ENCODE measurements around the gene PCK1. TPM values are rescaled to one million over a fixed set of nuclear protein-coding genes. Genes with fewer than 3 reads are reported as not detected.

Gene PCK1
- total and polyA plus RNA-seq, 5 donors = 0.25 to 4.1 (median 0.80) TPM

- Histone ChIP-seq H3K27ac (ENCODE audit: low read length) (no peak overlapping the region), H3K27me3 (ENCODE audit: control insufficient read depth, insufficient read depth) (no peaks in the 10 kb centered on the region), H3K4me3 (ENCODE audit: low read length) (no peak overlapping the region), H3K9me3 (ENCODE audit: control insufficient read depth, low read length) (no peaks in the 10 kb centered on the region), H3K4me1 (ENCODE audit: control insufficient read depth, insufficient read depth, low read length) (no peaks in the 10 kb centered on the region)
- WGBS = 78% methylated on average over 10 of the region's 10 CpGs
- no peak for DNase-seq
- no peak for ATAC-seq
- intact Hi-C loops (cut with DNase I) = no loop called here
These were observed 17.7 kb downstream of the PCK1 start for GRCh38 chr20:57578476-57579165.

GRCh38 chr20:57579331-57579897, 18.5 kb downstream of the PCK1 start:
- ATAC-seq = no peak
- Histone ChIP-seq H3K27me3 (ENCODE audit: control insufficient read depth, insufficient read depth) (no peaks in the 10 kb centered on the region), H3K4me1 (ENCODE audit: control insufficient read depth, insufficient read depth, low read length) (no peaks in the 10 kb centered on the region), H3K9me3 (ENCODE audit: control insufficient read depth, low read length) (no peaks in the 10 kb centered on the region), H3K4me3 (ENCODE audit: low read length) (no peak overlapping the region), H3K27ac (ENCODE audit: low read length) (no peak overlapping the region)
- DNase-seq = no peak
- 57% methylated on average over 11 of the region's 11 CpGs for WGBS
- intact Hi-C loops (cut with DNase I) = no loop called here

GRCh38 chr20:57579898-57580447, 19.1 kb downstream of the PCK1 start:
- H3K9me3 ChIP-seq (ENCODE audit: control insufficient read depth, low read length) = no peaks in the 10 kb centered on the region
- 39% methylated on average over 21 of the region's 21 CpGs for WGBS

GRCh38 chr20:57580478-57581201, 19.7 kb downstream of the PCK1 start:
- ATAC-seq (no peak), DNase-seq (no peak)
- Histone ChIP-seq H3K9me3 (ENCODE audit: control insufficient read depth, low read length) (no peaks in the 10 kb centered on the region), H3K4me1 (ENCODE audit: control insufficient read depth, insufficient read depth, low read length) (no peaks in the 10 kb centered on the region), H3K27ac (ENCODE audit: low read length) (no peak overlapping the region), H3K27me3 (ENCODE audit: control insufficient read depth, insufficient read depth) (no peaks in the 10 kb centered on the region), H3K4me3 (ENCODE audit: low read length) (no peak overlapping the region)
- intact Hi-C loops (cut with DNase I) = no loop called here
- 91% methylated on average over 13 of the region's 13 CpGs for WGBS

More at GRCh38 chr20:57579898-57580447, 19.1 kb downstream of the PCK1 start:
- Histone ChIP-seq H3K27me3 (ENCODE audit: control insufficient read depth, insufficient read depth) (no peaks in the 10 kb centered on the region), H3K4me1 (ENCODE audit: control insufficient read depth, insufficient read depth, low read length) (no peaks in the 10 kb centered on the region), H3K4me3 (ENCODE audit: low read length) (no peak overlapping the region), H3K27ac (ENCODE audit: low read length) (no peak overlapping the region)
- ATAC-seq = no peak
- intact Hi-C loops (cut with DNase I) = no loop called here
- DNase-seq = no peak

GRCh38 chr20:57581202-57582028, 20.5 kb downstream of the PCK1 start:
- Histone ChIP-seq H3K4me1 (ENCODE audit: control insufficient read depth, insufficient read depth, low read length) (no peaks in the 10 kb centered on the region), H3K4me3 (ENCODE audit: low read length) (no peak overlapping the region), H3K27ac (ENCODE audit: low read length) (no peak overlapping the region), H3K9me3 (ENCODE audit: control insufficient read depth, low read length) (no peaks in the 10 kb centered on the region), H3K27me3 (ENCODE audit: control insufficient read depth, insufficient read depth) (no peaks in the 10 kb centered on the region)
- intact Hi-C loops (cut with DNase I) = no loop called here
- DNase-seq (no peak), ATAC-seq (peak in 1 of 2 donors; percentile 19)
- WGBS = 80% methylated on average over 14 of the region's 14 CpGs

- WGBS = 76% methylated on average over 5 of the region's 5 CpGs
- Histone ChIP-seq H3K27ac (ENCODE audit: low read length) (peak overlapping the region; percentile 21), H3K9me3 (ENCODE audit: control insufficient read depth, low read length) (no peaks in the 10 kb centered on the region), H3K27me3 (ENCODE audit: control insufficient read depth, insufficient read depth) (no peaks in the 10 kb centered on the region), H3K4me1 (ENCODE audit: control insufficient read depth, insufficient read depth, low read length) (no peaks in the 10 kb centered on the region), H3K4me3 (ENCODE audit: low read length) (no peak overlapping the region)
- intact Hi-C loops (cut with DNase I) = no loop called here
- ATAC-seq (no peak), DNase-seq (no peak)
These were observed 21.1 kb downstream of the PCK1 start for GRCh38 chr20:57582029-57582378.

GRCh38 chr20:57582432-57583288, 21.8 kb downstream of the PCK1 start:
- ATAC-seq (peak; percentile 46 to 77), DNase-seq (peak in 2 of 3 donors; percentile 56 to 80)
- Histone ChIP-seq H3K27me3 (ENCODE audit: control insufficient read depth, insufficient read depth) (no peaks in the 10 kb centered on the region), H3K4me1 (ENCODE audit: control insufficient read depth, insufficient read depth, low read length) (no peaks in the 10 kb centered on the region), H3K27ac (ENCODE audit: low read length) (peak overlapping the region; percentile 15), H3K4me3 (ENCODE audit: low read length) (no peak overlapping the region), H3K9me3 (ENCODE audit: control insufficient read depth, low read length) (no peaks in the 10 kb centered on the region)
- 33% methylated on average over 21 of the region's 21 CpGs for WGBS
- intact Hi-C loops (cut with DNase I) = no loop called here

GRCh38 chr20:57583289-57584257, 22.7 kb downstream of the PCK1 start:
- Histone ChIP-seq H3K4me1 (ENCODE audit: control insufficient read depth, insufficient read depth, low read length) (no peaks in the 10 kb centered on the region), H3K4me3 (ENCODE audit: low read length) (no peak overlapping the region), H3K9me3 (ENCODE audit: control insufficient read depth, low read length) (no peaks in the 10 kb centered on the region), H3K27ac (ENCODE audit: low read length) (no peak overlapping the region), H3K27me3 (ENCODE audit: control insufficient read depth, insufficient read depth) (no peaks in the 10 kb centered on the region)
- WGBS = 87% methylated on average over 18 of the region's 18 CpGs
- intact Hi-C loops (cut with DNase I) = no loop called here
- DNase-seq (no peak), ATAC-seq (no peak)

GRCh38 chr20:57584768-57585461, 24.0 kb downstream of the PCK1 start:
- Histone ChIP-seq H3K4me1 (ENCODE audit: control insufficient read depth, insufficient read depth, low read length) (no peaks in the 10 kb centered on the region), H3K4me3 (ENCODE audit: low read length) (no peak overlapping the region), H3K27me3 (ENCODE audit: control insufficient read depth, insufficient read depth) (no peaks in the 10 kb centered on the region), H3K9me3 (ENCODE audit: control insufficient read depth, low read length) (no peaks in the 10 kb centered on the region), H3K27ac (ENCODE audit: low read length) (no peak overlapping the region)
- intact Hi-C loops (cut with DNase I) = no loop called here
- DNase-seq (no peak), ATAC-seq (no peak)
- 70% methylated on average over 8 of the region's 8 CpGs for WGBS

Measured in right cardiac atrium (tissue), 5 donors.